ENCODE measurements around the gene VCPKMT. TPM values are rescaled to one million over a fixed set of nuclear protein-coding genes. Genes with fewer than 3 reads are reported as not detected.
"Not testable (repeated sequence)": the region's sequence is repeated elsewhere in the genome, so short reads cannot be mapped to it uniquely, and the experiment has no call there.

The VCPKMT gene
- total RNA-seq, 2 experiments from 2014 or later: 14.7 to 15.8 TPM

DNA sequence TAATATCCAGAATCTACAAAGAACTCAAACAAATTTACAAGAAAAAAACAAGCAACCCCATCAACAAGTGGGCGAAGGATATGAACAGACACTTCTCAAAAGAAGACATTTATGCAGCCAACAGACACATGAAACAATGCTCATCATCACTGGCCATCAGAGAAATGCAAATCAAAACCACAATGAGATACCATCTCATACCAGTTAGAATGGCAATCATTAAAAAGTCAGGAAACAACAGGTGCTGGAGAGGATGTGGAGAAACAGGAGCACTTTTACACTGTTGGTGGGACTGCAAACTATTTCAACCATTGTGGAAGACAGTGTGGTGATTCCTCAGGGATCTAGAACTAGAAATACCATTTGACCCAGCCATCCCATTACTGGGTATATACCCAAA, 37.3 kb downstream of the VCPKMT start:
- POLR2A ChIA-PET, CTCF ChIA-PET: not testable (repeated sequence)

DNA sequence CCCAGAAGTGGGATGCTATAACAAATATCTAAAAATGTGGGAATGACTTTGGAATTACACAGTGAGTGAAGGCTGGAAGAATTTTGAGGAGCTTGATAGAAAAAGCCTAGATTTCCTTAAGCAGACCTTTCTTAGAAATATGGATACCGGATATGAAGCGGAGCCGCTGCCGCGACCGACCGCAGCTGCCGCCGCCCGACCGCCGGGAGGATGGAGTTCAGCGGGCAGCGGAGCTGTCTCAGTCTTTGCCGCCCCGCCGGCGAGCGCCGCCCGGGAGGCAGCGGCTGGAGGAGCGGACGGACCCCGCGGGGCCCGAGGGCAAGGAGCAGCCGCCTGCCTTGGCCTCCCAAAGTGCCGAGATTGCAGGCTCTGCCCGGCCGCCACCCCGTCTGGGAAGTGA, 42.7 kb downstream of the VCPKMT start:
- CTCF ChIA-PET, POLR2A ChIA-PET: not testable (repeated sequence)

DNA sequence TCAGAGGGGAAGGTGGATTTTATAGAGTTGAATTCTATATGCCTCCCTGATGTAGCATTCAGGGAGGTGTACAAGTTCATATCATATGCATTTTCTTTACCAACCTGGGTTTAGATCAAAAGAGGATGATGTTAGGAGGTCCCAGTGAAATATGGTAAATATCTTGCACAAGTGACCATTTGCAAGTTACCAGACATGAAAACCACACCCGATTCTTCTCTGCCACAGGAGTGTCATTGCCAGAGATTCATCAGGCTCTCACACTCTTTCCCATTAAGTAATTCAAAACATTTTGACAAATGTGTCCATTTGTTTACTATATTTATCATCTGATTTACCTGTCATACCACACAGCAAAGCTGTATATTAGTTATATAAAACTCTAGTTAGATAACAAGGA, 44.0 kb downstream of the VCPKMT start:
- ChIA-PET CTCF (no interaction called here), POLR2A (no interaction called here)

DNA sequence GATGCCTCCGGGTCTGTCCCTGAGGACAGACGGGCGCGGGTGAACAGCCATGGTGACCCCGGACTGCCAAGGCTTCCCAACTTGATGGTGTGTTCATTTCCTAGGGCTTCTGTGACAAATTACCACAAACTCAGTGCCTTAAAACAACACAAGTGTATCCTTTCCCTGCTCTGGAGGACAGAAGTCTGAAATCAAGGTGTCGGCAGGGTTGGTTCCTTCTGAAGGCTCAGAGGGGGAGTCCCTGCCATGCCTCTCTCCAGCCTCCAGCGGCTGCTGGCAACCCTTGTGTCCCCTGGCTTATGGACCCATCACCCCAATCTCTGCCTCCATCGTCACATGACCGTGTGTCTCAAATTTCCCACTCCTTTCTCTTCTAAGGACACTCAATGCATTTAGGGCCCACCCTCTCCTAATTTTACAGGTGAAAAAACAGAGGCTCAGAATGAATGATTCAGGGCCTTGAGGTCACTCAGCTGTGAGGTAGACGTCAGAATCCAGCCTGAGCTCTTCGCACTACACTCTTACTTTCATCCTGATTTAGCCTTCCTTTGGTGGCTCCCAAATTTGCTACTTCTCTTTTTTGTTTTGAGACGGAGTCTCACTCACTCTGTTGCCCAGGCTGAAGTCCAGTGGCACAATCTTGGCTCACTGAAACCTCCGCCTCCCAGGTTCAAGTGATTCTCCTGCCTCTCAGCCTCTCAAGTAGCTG, 45.4 kb downstream of the VCPKMT start:
- CTCF ChIA-PET: interaction anchor here (0.9 to 1.2 kb wide), 2 partner anchors 32 to 208 kb away, joined by 3 read pairs; no protein-coding TSS in a partner anchor

DNA sequence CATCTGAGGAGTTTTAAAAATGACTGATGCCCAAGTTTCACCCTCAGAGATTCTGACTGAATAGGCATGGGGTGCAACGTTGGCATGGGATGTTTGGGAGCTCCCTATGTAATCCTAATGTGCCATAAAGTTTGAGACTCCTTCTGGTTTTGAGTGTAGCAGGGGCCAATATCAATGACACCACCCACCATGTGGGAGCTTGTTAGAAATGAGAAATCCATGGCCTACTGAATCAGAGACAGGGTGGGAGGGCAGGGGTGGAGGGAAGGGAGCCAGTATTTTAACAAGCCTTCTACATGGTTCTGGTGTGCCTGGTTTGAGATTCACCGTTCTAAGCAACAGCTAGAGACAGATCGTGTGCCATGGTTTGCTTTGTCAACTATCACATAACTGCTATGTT, 46.1 kb downstream of the VCPKMT start:
- CTCF ChIA-PET: interaction anchor here (0.9 to 4.1 kb wide), 3 partner anchors 12 to 208 kb away, joined by 3 to 21 read pairs (median 3); no protein-coding TSS in a partner anchor
- POLR2A ChIA-PET: interaction anchor here (0.5 to 1.2 kb wide), 4 partner anchors 12 to 71 kb away, joined by 3 to 13 read pairs (median 3); no protein-coding TSS in a partner anchor

More for the DNA sequence above, 45.4 kb downstream of the VCPKMT start:
- POLR2A ChIA-PET: interaction anchor here (1.2 kb wide), 1 partner anchor 11 kb away, joined by 13 read pairs; no protein-coding TSS in a partner anchor

DNA sequence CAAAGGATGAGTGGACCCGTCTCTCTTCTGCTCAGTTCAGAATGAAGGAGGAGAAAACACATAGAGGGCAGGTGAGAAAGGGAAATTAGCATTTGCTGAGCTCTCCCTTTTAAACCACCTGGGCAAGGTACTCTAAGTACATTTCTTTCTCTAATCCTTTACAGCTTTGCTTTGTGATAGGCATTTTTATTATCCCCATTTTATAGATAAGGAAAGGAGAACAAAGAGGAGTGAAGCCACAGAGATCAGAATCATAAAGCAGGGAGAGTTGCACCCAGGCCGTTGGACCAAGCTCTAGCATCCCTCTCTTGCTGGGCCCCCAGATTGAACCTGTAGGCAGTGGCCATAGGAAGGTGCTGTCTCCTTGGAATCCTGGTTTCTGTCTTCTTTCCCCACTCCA, 47.0 kb downstream of the VCPKMT start:
- ChIA-PET POLR2A (no interaction called here), CTCF (interaction anchor here (4.1 kb wide), 1 partner anchor 13 kb away, joined by 21 read pairs; no protein-coding TSS in a partner anchor)

DNA sequence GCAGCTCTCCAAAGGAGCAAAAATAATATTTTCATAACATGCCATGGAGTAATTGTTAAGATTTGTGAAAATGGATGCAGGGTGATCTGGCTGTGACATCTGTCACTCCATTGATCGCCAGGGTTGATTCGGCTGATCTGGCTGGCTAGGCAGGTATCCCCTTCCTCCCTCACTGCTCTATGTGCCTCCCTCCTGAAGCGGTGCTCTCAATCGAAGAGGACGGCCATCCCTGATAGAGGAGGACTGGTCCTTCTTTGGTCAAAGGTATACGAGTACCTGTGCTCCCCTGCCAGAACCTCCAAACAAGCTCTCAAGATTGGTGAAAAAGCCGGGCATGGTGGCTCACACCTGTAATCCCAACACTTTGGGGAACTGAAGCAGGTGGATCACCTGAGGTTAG, 47.9 kb downstream of the VCPKMT start:
- ChIA-PET POLR2A (interaction anchor here (0.9 to 1.4 kb wide), 2 partner anchors 14 to 67 kb away, joined by 3 to 7 read pairs; no protein-coding TSS in a partner anchor), CTCF (interaction anchor here (0.7 to 4.1 kb wide), 4 partner anchors 13 to 207 kb away, joined by 3 to 21 read pairs (median 6); no protein-coding TSS in a partner anchor)

DNA sequence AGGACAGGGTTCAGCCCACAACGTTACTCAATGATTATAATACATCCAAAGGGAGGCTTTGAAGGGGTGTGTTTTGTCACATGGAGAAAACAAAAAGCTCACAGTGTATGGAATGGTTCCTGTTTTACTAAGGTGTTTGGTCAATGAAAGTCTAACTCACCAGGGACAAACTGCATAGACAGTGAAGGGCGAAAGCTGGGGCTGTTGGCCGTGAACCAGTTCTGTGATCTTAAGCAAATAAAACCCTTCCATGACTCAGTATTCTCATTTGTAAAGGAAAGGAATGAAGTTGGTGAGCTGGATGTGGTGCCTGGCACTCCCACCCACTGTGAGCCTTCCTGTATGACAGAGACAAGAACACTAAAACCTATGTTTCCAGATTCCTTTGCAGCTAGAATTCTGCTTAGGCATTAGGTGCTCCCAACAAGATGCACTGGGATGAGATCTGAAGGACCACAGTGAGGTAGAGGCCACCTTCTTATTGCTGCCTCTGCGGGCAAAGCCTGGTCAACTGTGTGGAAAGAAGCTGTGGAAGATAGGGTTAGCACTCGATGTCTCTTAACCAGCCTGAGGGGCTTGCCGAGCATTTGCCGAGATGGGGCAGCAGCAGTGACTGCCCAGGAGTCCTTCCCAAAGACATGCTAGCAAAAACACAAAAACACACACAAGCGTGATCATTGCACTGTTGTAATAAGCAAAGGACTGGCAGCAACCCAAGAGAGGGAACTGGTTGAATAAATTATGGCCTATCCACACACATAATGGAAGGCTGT, 48.5 kb downstream of the VCPKMT start:
- CTCF ChIA-PET: interaction anchor here (0.7 to 4.1 kb wide), 4 partner anchors 14 to 206 kb away, joined by 3 to 21 read pairs (median 6); no protein-coding TSS in a partner anchor

DNA sequence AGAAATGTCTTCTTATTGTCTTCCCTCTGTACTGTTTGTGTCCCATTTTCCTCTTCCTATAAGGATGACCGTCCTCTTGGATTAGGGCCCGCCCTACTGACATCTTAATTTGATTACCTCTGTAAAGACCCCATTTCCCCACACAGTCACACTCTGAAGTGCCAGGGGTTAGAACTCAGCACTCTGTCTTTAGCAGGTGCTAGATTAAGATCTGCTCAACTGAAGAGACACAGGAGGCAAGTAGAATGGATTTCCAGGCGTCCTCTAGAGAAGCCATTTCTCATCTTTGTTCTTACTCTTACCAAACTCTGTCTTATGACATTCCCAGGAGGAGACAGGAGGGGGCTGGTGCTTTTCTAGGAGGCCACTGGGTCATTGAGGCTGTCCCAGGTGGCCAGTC, 50.8 kb downstream of the VCPKMT start:
- ChIA-PET POLR2A (no interaction called here), CTCF (no interaction called here)

More for the DNA sequence above, 48.5 kb downstream of the VCPKMT start:
- POLR2A ChIA-PET: interaction anchor here (0.9 to 1.4 kb wide), 2 partner anchors 15 to 67 kb away, joined by 3 to 7 read pairs; no protein-coding TSS in a partner anchor

DNA sequence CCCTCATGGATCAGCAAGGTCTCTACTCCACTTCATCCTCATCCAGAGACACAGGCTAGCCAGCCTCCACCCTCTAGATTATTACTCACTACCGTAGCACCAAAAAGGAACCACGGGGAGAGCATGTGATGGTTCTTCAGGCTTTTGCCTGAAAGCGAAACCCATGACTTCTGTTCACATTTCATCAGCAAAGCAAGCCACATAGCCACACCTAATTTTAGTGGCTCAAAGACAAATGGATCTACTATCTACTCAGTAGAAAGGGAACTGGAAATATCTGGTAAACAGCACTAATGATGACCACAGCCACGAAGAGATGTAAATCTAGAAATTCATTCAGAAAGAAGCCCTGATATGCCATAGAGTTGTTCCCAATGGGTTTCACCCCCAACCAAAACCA, 51.4 kb downstream of the VCPKMT start:
- CTCF ChIA-PET: interaction anchor here (1.2 to 1.3 kb wide), 2 partner anchors 17 to 199 kb away, joined by 6 to 10 read pairs; no protein-coding TSS in a partner anchor
- POLR2A ChIA-PET: interaction anchor here (0.6 to 3.1 kb wide), 5 partner anchors 17 to 172 kb away, joined by 4 to 16 read pairs (median 7); partner anchors contain the start of gene ARF6

DNA sequence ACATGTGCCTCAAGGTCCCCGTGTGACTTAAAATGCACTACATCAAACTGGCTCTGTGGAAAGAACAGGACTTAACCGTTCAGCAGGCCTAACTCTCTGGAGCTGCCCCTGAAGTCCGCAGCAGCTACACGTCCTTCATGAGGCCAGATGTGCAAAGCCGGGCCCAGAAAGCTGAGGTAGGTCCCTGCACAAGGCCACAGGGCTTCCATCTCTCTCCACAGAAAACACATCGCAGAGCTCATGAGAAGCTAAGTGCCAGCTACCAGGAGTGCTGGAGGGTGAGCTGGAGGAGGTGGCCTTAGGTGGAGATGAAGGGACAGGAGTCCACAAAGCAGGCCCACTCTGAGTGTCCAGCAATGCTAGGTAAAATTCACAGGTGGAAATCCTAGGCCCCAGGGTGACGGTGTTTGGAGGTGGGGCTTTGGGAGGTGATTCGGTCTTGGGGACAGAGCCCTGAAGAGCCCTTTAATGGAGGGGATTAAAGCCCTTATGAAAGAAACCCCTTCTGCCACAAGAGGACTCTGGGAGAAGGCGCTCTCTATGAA, 52.4 kb downstream of the VCPKMT start:
- ChIA-PET POLR2A (interaction anchor here (0.7 to 3.1 kb wide), 8 partner anchors 18 to 201 kb away, joined by 3 to 16 read pairs (median 4); partner anchors contain the start of gene ARF6), CTCF (interaction anchor here (0.8 to 5.2 kb wide), 4 partner anchors 18 to 198 kb away, joined by 3 to 39 read pairs (median 8); no protein-coding TSS in a partner anchor)

DNA sequence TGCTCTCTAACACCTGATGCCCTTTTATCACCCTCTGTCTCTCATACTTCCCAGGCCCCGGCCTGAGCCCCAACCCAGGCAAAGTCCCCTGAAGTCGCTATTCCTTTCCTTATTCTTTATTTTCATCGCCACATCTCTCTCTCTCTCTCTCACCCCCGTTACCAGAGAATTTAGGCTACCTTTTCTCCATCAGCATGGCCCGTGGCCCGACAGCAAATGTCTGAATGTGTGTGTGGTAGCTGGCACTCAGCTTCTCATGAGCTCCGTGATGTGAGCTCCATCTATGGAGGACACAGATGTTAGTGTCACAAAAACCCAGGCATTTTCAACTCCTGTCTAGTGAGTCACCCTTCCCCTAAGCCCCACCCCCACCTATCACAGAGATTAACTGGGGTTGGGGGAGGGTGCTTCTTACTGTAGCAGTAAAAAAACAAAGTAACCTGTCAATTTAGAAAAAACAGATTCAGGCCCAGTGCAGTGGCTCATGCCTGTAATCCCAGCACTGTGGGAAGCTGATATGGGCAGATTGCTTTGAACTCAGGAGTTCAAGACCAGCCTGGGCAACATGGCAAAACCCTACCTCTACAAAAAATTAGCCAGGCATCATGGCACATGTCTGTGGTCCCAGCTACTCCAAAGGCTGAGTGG, 53.8 kb downstream of the VCPKMT start:
- ChIA-PET POLR2A (interaction anchor here (0.6 to 4.2 kb wide), 15 partner anchors 18 to 200 kb away, joined by 3 to 50 read pairs (median 10); partner anchors contain the start of gene ARF6), CTCF (interaction anchor here (0.8 to 5.2 kb wide), 14 partner anchors 17 to 199 kb away, joined by 3 to 39 read pairs (median 5); partner anchors contain the start of gene ARF6)

DNA sequence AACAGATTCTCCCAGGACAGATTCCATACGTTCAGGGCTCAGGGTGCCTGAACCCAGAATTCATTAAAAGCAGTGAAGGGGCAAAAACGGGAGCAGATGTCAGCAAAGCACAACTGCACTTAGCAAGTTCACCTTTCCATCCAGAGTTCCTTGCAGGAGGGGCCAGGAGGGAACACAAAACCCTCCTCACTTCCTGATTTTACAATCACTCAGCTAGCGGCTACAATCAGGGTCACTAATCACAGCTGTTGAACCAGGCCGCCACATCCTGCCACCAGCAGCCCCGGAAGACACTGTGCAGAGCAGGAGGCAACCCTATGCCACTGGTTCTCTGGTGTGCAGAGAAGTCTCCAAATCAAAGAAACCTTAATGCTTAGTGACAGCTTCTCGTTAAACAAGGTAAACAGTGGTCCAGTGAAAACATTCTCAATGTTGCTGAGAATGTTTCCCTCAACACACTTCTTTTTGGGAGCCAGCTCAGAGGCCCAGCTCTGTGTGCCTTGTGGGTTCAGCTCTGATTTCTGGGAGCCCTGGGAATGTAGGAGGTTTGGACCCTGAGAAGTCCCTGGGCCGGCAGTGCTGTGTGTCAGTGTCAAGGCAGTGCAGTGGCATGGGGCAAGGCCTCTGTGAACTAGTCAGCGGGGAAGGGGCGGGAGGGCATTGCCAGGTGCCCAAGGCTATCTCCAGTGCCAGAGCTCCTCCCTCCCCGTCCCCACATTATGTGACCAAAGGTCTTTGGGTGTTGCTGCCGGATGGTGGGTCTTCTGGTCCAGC, 54.5 kb downstream of the VCPKMT start:
- ChIA-PET POLR2A (interaction anchor here (0.6 to 4.2 kb wide), 16 partner anchors 17 to 199 kb away, joined by 3 to 50 read pairs (median 8); partner anchors contain the start of genes ARF6 and VCPKMT), CTCF (interaction anchor here (0.6 to 5.2 kb wide), 15 partner anchors 11 to 199 kb away, joined by 3 to 39 read pairs (median 5); partner anchors contain the start of gene ARF6)

DNA sequence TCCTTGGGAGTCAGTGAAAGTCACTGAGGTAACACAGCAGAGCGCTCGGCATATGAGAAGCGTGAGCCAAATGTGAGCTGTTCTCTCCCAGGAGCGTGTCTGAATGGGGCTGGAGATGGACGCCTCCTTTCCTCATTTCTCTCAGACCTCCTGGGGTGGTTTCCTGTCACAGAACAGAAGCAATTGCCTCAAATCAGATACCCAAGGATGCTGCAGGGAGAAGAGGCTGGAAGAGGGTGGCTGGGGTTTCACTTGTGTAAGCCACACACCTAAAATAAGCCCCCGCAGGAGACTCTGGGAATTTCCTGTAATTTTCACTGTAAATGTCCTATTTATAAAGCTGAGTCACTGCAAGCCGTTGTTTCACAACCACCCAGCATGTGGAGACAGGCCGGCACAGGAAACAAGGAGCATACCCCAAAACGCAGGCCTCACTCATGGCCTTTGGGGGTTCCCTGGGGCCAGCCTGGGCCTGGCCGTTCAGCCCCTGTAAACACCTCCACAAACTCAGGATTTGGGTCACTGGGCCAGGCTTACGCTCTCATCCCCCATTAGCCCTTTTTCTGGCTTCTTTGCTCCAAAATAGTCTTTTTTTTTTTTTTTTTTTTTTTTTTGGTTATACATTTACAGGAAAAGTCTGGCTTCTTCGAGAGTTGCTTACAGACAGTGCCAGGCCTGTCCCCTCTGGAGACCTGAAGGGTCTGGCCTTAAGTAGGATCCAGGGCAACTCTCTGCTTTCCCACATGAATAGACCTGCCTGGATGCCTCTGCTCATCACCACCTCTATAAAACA, 55.3 kb downstream of the VCPKMT start:
- ChIA-PET CTCF (interaction anchor here (0.9 to 5.2 kb wide), 13 partner anchors 10 to 198 kb away, joined by 3 to 39 read pairs (median 5); partner anchors contain the start of gene ARF6), POLR2A (interaction anchor here (0.8 to 4.2 kb wide), 12 partner anchors 17 to 198 kb away, joined by 3 to 50 read pairs (median 10); partner anchors contain the start of gene VCPKMT)

DNA sequence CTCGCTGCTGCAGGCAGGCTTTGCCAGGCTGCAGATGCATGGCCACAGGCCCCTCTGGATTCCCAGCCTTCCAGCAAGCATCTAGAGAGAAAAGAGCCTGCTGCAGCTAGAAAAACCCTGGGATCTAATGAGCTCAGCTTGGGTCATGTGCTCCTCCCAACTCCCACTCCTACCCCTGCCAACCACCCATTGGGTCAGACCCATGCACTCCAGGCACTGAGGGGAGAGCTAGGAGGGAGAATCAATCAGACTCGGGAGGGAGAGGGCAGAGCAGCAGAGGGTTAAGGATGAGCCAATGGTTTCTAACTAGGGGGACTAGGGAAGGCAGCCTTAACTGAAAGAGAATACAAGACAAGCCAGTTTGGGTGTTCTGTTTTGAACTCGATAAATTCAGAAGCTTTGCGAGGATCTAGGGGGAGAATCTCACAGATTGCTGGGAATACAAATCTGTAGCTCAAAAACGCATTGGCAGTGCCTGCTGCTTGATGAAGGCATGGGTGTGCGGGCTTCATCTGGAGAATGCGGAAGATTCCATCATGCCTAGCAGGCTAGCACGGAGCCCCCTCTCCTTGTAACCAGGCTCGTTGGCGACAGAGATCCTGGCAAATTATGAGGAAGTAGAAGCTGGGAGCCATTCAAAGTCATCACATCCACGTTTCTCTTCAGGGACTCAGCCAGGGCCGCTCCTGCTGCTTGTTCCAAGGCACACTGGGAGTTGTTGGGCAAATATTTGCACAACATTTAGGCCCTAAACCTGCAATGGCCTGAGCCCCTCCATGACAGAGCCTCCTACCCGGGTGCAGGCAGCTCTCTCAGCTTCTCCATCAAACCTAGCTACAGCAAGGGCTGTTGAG, 56.4 kb downstream of the VCPKMT start:
- ChIA-PET CTCF (interaction anchor here (0.6 to 5.2 kb wide), 5 partner anchors 11 to 87 kb away, joined by 4 to 39 read pairs (median 4); no protein-coding TSS in a partner anchor), POLR2A (interaction anchor here (1.1 to 4.2 kb wide), 3 partner anchors 21 to 60 kb away, joined by 4 to 50 read pairs (median 44); no protein-coding TSS in a partner anchor)
